CD4-positive, alpha-beta T cell (primary cell): Measurements from ENCODE around the gene PFKFB3. TPM values are rescaled to one million over a fixed set of nuclear protein-coding genes. Genes with fewer than 3 reads are reported as not detected.

Source experiments
- ATAC-seq: fragments of 200-7000 bp; cut with Tn5 transposase; one replicate; pipeline ENCODE4 v1.10.0; 2022; ENCODE audit warnings: mild to moderate bottlenecking; ENCODE audit not compliant: poor library complexity
- CTCF ChIA-PET: fragments of 350-600 bp; sonication (Branson Sonifier 250); formaldehyde crosslinking; loops from one replicate; lab custom pipeline; 2021; ENCODE audit warnings: antibody characterized with exemption, inconsistent platforms; lab: Charles Lee
- POLR2A ChIA-PET: fragments of 350-600 bp; sonication (Branson Sonifier 250); formaldehyde crosslinking; loops from one replicate; lab custom pipeline; 2021; ENCODE audit warnings: antibody characterized with exemption, inconsistent platforms; lab: Charles Lee
- DNase-seq, 14 experiments: peaks; one replicate each; pipeline ENCODE4 v3.0.0-alpha.2; 2013 to 2020; ENCODE audit warnings: mixed read lengths in 2 of 14
- H3K27ac ChIP-seq, 2 donors: one replicate each; pipeline versions ENCODE4 v1.5.1 to v1.7.0; 2013; ENCODE audit warnings: low read length in 2 of 2, low read depth in 1 of 2, mild to moderate bottlenecking in 1 of 2
- H3K27me3 ChIP-seq, 2 experiments: 1 replicate in 1 of 2; 2 replicates in 1 of 2; pipeline versions ENCODE4 v1.6.1 to v1.7.0; 2013; ENCODE audit warnings: low read length in 2 of 2, control low read depth in 1 of 2, mild to moderate bottlenecking in 1 of 2, moderate library complexity in 1 of 2; ENCODE audit not compliant: insufficient read depth in 2 of 2, control insufficient read depth in 1 of 2
- H3K36me3 ChIP-seq: one replicate; pipeline ENCODE4 v1.6.1; 2013; ENCODE audit warnings: low read length, control low read depth; ENCODE audit not compliant: insufficient read depth
- H3K4me1 ChIP-seq: one replicate; pipeline ENCODE4 v1.6.1; 2013; ENCODE audit warnings: low read length, control low read depth; ENCODE audit not compliant: insufficient read depth
- H3K4me3 ChIP-seq: one replicate; pipeline ENCODE4 v1.5.1; 2013; ENCODE audit warnings: mild to moderate bottlenecking, low read length, moderate library complexity
- H3K9me3 ChIP-seq, 2 experiments: 1 replicate in 1 of 2; 2 replicates in 1 of 2; pipeline versions ENCODE4 v1.6.1 to v1.7.0; 2013; ENCODE audit warnings: low read length in 2 of 2, mild to moderate bottlenecking in 2 of 2, control low read depth in 1 of 2, moderate library complexity in 1 of 2; ENCODE audit not compliant: control insufficient read depth in 1 of 2, insufficient read depth in 1 of 2
- H3K27ac Mint-ChIP-seq: one replicate; pipeline ENCODE4 v1.8.0; 2020; ENCODE audit warnings: mixed read lengths
- H3K27me3 Mint-ChIP-seq: one replicate; pipeline ENCODE4 v1.8.0; 2021; ENCODE audit warnings: mixed read lengths
- H3K36me3 Mint-ChIP-seq: one replicate; pipeline ENCODE4 v1.8.0; 2021; ENCODE audit warnings: low read depth, mixed read lengths
- H3K4me1 Mint-ChIP-seq: one replicate; pipeline ENCODE4 v1.8.0; 2021; ENCODE audit warnings: low read depth, mixed read lengths
- H3K4me3 Mint-ChIP-seq: one replicate; pipeline ENCODE4 v1.8.0; 2020; ENCODE audit warnings: mild to moderate bottlenecking, mixed read lengths
- H3K9me3 Mint-ChIP-seq: one replicate; pipeline ENCODE4 v1.8.0; 2020; ENCODE audit warnings: mixed read lengths
- intact Hi-C, 2 experiments: fragments of 100-400 bp; cut with DNase I in 1 of 2; cut with micrococcal nuclease in 1 of 2; formaldehyde crosslinking; loops; one replicate each; pipeline versions ENCODE4 v1.15.1 to v1.9.0; 2023 to 2025; cut with DNase I, micrococcal nuclease
- total RNA-seq, 174 experiments: library from RNA in 2 of 174; stranded (reverse) in 2 of 174; gene quantifications; one replicate each; pipeline ENCODE4 v1.2.3 and lab custom pipeline; 2021 to 2026
- TF ChIP-seq, protein P1 (sequence below): fragments of 200-600 bp; IDR thresholded peaks from one replicate; pipeline ENCODE4 v1.8.0; 2022; ENCODE audit warnings: antibody characterized with exemption, mild to moderate bottlenecking

Gene PFKFB3
- total RNA-seq, 2 experiments from 2014 or later = 142 to 145 TPM

DNA sequence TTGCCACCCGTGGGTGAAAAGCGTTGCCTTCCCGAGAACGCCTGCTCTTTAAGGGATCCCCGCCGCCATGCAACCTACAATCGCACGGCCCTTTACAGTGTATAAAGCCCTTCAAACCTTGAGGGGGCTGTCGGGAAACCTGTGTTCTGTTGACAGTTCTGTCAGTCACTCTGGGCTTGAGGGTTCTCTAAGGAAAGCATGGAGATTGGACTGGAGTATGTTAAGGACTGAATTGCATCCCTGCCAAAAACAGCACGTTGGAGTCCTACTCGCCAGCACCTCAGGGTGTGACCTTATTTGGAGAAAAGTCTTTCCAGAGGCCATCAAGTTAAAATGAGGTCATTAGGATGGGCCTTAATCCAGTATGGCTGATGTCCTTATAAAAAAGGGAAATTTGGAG, 70.6 kb downstream of the PFKFB3 start:
- CTCF ChIA-PET = no interaction called here
- H3K4me1 Mint-ChIP-seq = peaks cover 46% of the 10 kb centered on the region
- no peaks in the 10 kb centered on the region for H3K36me3 Mint-ChIP-seq

DNA sequence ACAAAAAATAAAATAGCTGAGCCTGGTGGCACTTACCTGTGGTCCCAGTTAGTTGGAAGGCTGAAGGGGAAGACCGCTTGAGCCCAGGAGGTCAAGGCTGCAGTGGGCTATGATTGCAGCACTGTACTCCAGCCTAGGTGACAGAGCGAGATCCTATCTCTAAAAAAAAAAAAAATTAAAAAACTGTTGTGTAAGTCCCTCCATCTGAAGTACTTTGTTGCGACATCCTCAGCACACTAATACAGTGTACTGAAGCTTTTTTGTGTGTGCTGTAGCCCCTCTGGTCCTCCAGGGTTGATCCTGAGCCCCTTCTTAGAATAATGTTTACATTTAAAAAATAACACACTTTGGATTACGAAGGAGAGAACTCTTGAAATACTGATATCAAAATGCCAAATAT, 71.3 kb downstream of the PFKFB3 start:
- Mint-ChIP-seq H3K4me3 (no peak overlapping the region), H3K27ac (peak overlapping the region; percentile 91), H3K36me3 (no peaks in the 10 kb centered on the region), H3K4me1 (peaks cover 43% of the 10 kb centered on the region), H3K9me3 (peaks cover 3% of the 10 kb centered on the region), H3K27me3 (no peaks in the 10 kb centered on the region)
- H3K4me1 ChIP-seq = peaks cover 50% of the 10 kb centered on the region
- ChIA-PET POLR2A (interaction anchor here (1.8 kb wide), 1 partner anchor 74 kb away, joined by 22 read pairs; no protein-coding TSS in a partner anchor), CTCF (no interaction called here)
- H3K27ac ChIP-seq = no peak overlapping the region
- H3K4me3 ChIP-seq = no peak overlapping the region
- no peaks in the 10 kb centered on the region for H3K27me3 ChIP-seq
- ATAC-seq (no peak), DNase-seq (peak in 1 of 14 experiments; percentile 27)
- no peaks in the 10 kb centered on the region for H3K36me3 ChIP-seq
- TF ChIP-seq, protein P1, sequence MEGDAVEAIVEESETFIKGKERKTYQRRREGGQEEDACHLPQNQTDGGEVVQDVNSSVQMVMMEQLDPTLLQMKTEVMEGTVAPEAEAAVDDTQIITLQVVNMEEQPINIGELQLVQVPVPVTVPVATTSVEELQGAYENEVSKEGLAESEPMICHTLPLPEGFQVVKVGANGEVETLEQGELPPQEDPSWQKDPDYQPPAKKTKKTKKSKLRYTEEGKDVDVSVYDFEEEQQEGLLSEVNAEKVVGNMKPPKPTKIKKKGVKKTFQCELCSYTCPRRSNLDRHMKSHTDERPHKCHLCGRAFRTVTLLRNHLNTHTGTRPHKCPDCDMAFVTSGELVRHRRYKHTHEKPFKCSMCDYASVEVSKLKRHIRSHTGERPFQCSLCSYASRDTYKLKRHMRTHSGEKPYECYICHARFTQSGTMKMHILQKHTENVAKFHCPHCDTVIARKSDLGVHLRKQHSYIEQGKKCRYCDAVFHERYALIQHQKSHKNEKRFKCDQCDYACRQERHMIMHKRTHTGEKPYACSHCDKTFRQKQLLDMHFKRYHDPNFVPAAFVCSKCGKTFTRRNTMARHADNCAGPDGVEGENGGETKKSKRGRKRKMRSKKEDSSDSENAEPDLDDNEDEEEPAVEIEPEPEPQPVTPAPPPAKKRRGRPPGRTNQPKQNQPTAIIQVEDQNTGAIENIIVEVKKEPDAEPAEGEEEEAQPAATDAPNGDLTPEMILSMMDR = no peak
- intact Hi-C loops = loop anchor here in 1 of 2 experiments (2.0 to 10.0 kb wide), 2 partner anchors 75 to 111 kb away; no protein-coding TSS in a partner anchor
- no peaks in the 10 kb centered on the region for H3K9me3 ChIP-seq

More for the DNA sequence above, 70.6 kb downstream of the PFKFB3 start:
- intact Hi-C loops = loop anchor here in 1 of 2 experiments (10.0 kb wide), 1 partner anchor 111 kb away; no protein-coding TSS in a partner anchor
- peak overlapping the region; percentile 91 for H3K27ac Mint-ChIP-seq
- DNase-seq (no peak), ATAC-seq (no peak)
- no peak overlapping the region for H3K4me3 Mint-ChIP-seq
- H3K27me3 ChIP-seq = no peaks in the 10 kb centered on the region
- no peaks in the 10 kb centered on the region for H3K36me3 ChIP-seq
- H3K27me3 Mint-ChIP-seq = no peaks in the 10 kb centered on the region
- no peak overlapping the region for H3K4me3 ChIP-seq
- H3K9me3 Mint-ChIP-seq = peaks cover 3% of the 10 kb centered on the region
- TF ChIP-seq, protein P1 = no peak
- no peak overlapping the region for H3K27ac ChIP-seq
- H3K9me3 ChIP-seq = no peaks in the 10 kb centered on the region
- POLR2A ChIA-PET = interaction anchor here (0.7 kb wide), 1 partner anchor 75 kb away, joined by 3 read pairs; no protein-coding TSS in a partner anchor
- peaks cover 50% of the 10 kb centered on the region for H3K4me1 ChIP-seq

DNA sequence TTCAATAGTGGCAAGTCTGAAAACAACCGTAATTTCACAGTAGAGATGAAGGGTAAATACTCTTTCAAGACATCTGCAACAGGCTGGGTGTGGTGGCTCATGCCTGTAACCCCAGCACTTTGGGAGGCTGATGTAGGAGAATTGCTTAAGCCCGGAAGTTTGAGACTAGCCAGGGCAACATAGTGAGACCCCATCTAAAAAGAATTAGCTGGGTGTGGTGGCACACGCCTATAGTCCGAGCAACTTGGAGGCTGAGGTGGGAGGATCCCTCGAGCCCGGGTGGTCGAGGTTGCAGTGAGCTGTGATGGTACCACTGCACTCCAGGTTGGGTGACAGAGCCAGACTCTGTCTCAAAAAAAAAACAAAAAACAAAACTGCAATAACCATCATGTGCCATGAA, 71.8 kb downstream of the PFKFB3 start:
- DNase-seq (no peak), ATAC-seq (no peak)
- H3K4me3 Mint-ChIP-seq = no peak overlapping the region
- TF ChIP-seq, protein P1 = no peak
- H3K27me3 ChIP-seq = no peaks in the 10 kb centered on the region
- H3K36me3 Mint-ChIP-seq = no peaks in the 10 kb centered on the region
- no peak overlapping the region for H3K4me3 ChIP-seq
- intact Hi-C loops = loop anchor here in 1 of 2 experiments (2.0 to 10.0 kb wide), 2 partner anchors 74 to 110 kb away; no protein-coding TSS in a partner anchor
- POLR2A ChIA-PET = interaction anchor here (0.5 to 1.8 kb wide), 9 partner anchors 10 to 580 kb away, joined by 3 to 22 read pairs (median 4); no protein-coding TSS in a partner anchor
- CTCF ChIA-PET = interaction anchor here (1.0 to 1.6 kb wide), 4 partner anchors 72 to 127 kb away, joined by 3 to 8 read pairs (median 4); partner anchors contain the start of gene PFKFB3
- peak overlapping the region; percentile 91 for H3K27ac Mint-ChIP-seq
- no peak overlapping the region for H3K27ac ChIP-seq
- H3K9me3 Mint-ChIP-seq = peaks cover 3% of the 10 kb centered on the region
- no peaks in the 10 kb centered on the region for H3K36me3 ChIP-seq
- H3K9me3 ChIP-seq = no peaks in the 10 kb centered on the region
- H3K4me1 Mint-ChIP-seq = peaks cover 39% of the 10 kb centered on the region
- H3K27me3 Mint-ChIP-seq = no peaks in the 10 kb centered on the region
- peaks cover 46% of the 10 kb centered on the region for H3K4me1 ChIP-seq
